Testis (tissue), 5 donors: ENCODE results near the gene TCN2. TPM values are rescaled to one million over a fixed set of nuclear protein-coding genes. Genes with fewer than 3 reads are reported as not detected.
A peak's percentile ranks its signal among the peaks of the same experiment; 100 is the strongest.
"Not testable (repeated sequence)": the region's sequence is repeated elsewhere in the genome, so short reads cannot be mapped to it uniquely, and the experiment has no call there.

ENCODE experiments used
- DNase-seq: peaks from one replicate; pipeline ENCODE4 v3.0.0-alpha.2; 2019
- H3K27ac ChIP-seq, 2 donors: fragments of 200-600 bp; sonication (generic); one replicate each; pipeline ENCODE4 v1.5.1; 2019
- H3K27me3 ChIP-seq: fragments of 200-600 bp; sonication (generic); one replicate; pipeline ENCODE4 v1.5.1; 2019
- H3K36me3 ChIP-seq: fragments of 200-600 bp; sonication (generic); one replicate; pipeline ENCODE4 v1.5.1; 2017; ENCODE audit warnings: low read depth; ENCODE audit errors: missing control alignments
- H3K4me1 ChIP-seq: fragments of 200-600 bp; sonication (generic); one replicate; pipeline ENCODE4 v1.5.1; 2019
- H3K4me3 ChIP-seq, 2 donors: fragments of 200-600 bp; sonication (generic); one replicate each; pipeline ENCODE4 v1.5.1; 2017 to 2019
- H3K9me3 ChIP-seq: fragments of 200-600 bp; sonication (generic); one replicate; pipeline ENCODE4 v1.5.1; 2017
- POLR2A ChIP-seq: fragments of 450-650 bp; IDR thresholded peaks from one replicate; pipeline ENCODE4 v1.6.1; 2017; ENCODE audit warnings: antibody characterized with exemption, mild to moderate bottlenecking, moderate library complexity
- WGBS, 2 donors: methylation state at CpG; one replicate each; pipeline ENCODE4 v1.1.5; 2018; 5-methylcytosine and 5-hydroxymethylcytosine counted together
- intact Hi-C: fragments of 100-400 bp; cut with DNase I; formaldehyde crosslinking; loops from one replicate; pipeline ENCODE4 v1.15.1; 2023; ENCODE audit warnings: low total_unique reads
- long read RNA-seq, 2 donors: transcript quantifications; one replicate each; lab custom pipeline, GENCODE V29; 2026
- polyA plus RNA-seq: library from polyadenylated mRNA; stranded (reverse); fragments of 350-450 nt; fragmentation: Illumina TruSeq; extraction: RNeasy Lipid Tissue Mini Kit (QIAGEN cat#74804); gene quantifications from one replicate; pipeline ENCODE4 v1.2.3, GENCODE V29; 2014; ENCODE audit warnings: low read depth, low replicate concordance; ENCODE audit not compliant: insufficient read depth
- total RNA-seq, 2 donors: library from RNA; depleted of rRNA; stranded (reverse); fragments of >200 nt; gene quantifications; one replicate each; pipeline ENCODE4 v1.2.3, GENCODE V29; 2016
- TF ChIP-seq, protein P1 (sequence below), 3 experiments: fragments of 450-650 bp in 2 of 3; fragments of 200-600 bp in 1 of 3; sonication (generic) in 1 of 3; IDR thresholded peaks; one replicate each; pipeline ENCODE4 v1.5.1; 2016 to 2019; ENCODE audit warnings: antibody characterized with exemption in 3 of 3, mild to moderate bottlenecking in 2 of 3, moderate library complexity in 1 of 3

Gene TCN2
- total RNA-seq = 10 to 100 TPM; 40.6 to 40.7 TPM
- polyA plus RNA-seq = 30.5 TPM
- long read RNA-seq, donor 1, partial matches to known transcripts = 0 of 2 reads
- long read RNA-seq, donor 1, other reads (novel, unspliced or antisense) = 0 of 2 reads
- long read RNA-seq, donor 2, partial matches to known transcripts = 0 of 3 reads
- long read RNA-seq, donor 2, other reads (novel, unspliced or antisense) = 0 of 3 reads

DNA sequence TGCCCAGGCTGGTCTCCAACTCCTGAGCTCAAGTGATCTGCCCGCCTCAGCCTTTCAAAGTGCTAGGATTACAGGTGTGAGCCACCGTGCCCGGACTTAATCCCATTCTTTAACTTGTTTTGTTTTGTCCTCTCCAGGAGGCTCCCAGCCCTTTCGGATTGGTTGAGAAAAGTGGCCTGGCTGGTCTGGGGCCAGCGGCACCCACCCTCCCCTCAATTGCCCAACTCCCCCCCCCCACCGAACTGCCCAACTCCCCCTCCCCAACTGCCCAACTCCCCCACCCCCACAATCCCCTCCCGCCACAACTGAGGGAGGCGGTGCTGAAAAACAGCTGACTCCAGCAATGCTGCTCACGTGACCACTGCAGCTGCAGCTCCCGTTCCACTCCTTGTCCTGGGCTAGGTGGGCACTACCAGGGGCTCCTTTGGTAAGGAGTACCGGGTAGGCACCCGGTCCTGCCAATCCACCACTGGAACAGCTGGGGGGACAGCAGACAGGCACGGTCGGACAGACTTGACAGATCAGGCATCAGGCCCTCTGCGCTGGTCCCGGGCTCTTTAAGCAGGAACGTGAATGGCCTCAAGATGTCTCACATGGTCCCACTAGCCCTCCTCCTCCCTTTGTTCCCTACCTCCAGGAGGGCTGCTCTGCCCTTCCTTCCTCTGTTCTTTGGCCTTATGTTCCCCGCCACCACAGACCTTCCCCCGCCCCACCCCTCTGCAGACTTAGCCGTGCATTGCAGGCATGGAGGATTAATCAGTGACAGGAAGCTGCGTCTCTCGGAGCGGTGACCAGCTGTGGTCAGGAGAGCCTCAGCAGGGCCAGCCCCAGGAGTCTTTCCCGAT lies at the start of gene TCN2:
Gene TCN2, plus strand, starts transcription at position 720 of the 845 bp plus-strand sequence. CDS start 158 bp downstream, outside the sequence.
- Histone ChIP-seq H3K9me3 (no peaks in the 10 kb centered on the region), H3K36me3 (no peaks in the 10 kb centered on the region), H3K4me1 (no peaks in the 10 kb centered on the region), H3K4me3 (peak within 1 kb of the TSS; percentile 45 to 63), H3K27me3 (no peaks in the 10 kb centered on the region), H3K27ac (peak within 1 kb of the TSS; percentile 56 to 70)
- no peak for TF ChIP-seq POLR2A
- TF ChIP-seq, protein P1, sequence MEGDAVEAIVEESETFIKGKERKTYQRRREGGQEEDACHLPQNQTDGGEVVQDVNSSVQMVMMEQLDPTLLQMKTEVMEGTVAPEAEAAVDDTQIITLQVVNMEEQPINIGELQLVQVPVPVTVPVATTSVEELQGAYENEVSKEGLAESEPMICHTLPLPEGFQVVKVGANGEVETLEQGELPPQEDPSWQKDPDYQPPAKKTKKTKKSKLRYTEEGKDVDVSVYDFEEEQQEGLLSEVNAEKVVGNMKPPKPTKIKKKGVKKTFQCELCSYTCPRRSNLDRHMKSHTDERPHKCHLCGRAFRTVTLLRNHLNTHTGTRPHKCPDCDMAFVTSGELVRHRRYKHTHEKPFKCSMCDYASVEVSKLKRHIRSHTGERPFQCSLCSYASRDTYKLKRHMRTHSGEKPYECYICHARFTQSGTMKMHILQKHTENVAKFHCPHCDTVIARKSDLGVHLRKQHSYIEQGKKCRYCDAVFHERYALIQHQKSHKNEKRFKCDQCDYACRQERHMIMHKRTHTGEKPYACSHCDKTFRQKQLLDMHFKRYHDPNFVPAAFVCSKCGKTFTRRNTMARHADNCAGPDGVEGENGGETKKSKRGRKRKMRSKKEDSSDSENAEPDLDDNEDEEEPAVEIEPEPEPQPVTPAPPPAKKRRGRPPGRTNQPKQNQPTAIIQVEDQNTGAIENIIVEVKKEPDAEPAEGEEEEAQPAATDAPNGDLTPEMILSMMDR (IDR thresholded peaks at IDR 0.05) = no peak
- peak; percentile 87 for DNase-seq
- intact Hi-C loops = no loop called here
- 26 to 53% methylated on average over 20 to 23 of the region's 24 CpGs for WGBS, 2 donors

DNA sequence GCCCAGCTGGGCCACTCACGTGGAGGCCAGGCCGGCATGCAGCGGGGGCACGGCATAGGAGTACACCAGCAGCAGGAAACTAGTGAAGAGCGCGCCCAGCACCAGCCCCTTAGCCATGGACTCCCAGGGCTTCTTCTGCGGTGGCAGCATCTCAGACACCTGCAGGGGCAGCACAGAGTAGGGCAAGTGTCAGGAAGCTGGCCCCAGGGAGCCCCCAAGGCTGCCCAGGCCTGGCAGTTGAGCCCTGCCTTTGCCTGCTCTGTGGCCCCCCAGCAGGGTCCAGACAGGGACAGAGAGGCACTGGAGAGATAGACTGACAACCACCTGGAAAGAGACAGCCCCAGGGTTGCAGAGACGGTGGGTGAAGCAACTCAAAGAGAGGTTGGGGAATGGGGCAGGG lies 49.7 kb upstream of the TCN2 start:
- DNase-seq = no peak
- H3K4me1 ChIP-seq = peaks cover 7% of the 10 kb centered on the region
- H3K36me3 ChIP-seq = no peaks in the 10 kb centered on the region
- no peaks in the 10 kb centered on the region for H3K27me3 ChIP-seq
- TF ChIP-seq POLR2A = no peak
- TF ChIP-seq, protein P1 (IDR thresholded peaks at IDR 0.05) = no peak
- no peak overlapping the region for H3K4me3 ChIP-seq
- H3K27ac ChIP-seq = no peak overlapping the region
- intact Hi-C loops = no loop called here
- no peaks in the 10 kb centered on the region for H3K9me3 ChIP-seq
- 85 to 90% methylated on average over 4 to 8 of the region's 8 CpGs for WGBS, 2 donors

DNA sequence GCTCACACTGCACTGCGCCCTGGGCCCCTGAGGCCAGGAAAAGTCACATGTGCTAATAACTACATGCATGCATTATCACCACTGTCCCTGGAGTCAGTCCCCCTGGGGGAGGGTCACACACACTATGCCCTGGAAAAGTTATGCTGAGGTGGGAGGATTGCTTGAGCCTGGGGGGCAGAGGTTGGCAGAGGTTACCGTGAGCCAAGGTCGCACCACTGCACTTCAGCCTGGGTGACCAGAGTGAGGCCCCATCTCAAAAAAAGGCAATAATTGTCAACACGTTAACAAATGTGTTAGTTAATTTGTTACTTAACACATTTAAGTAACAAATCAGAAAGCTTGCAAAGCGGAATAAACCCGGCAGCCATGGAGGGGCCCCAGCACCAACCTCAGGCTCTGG lies 47.1 kb upstream of the TCN2 start:
- H3K9me3 ChIP-seq = no peaks in the 10 kb centered on the region
- no peaks in the 10 kb centered on the region for H3K27me3 ChIP-seq
- H3K27ac ChIP-seq = no peak overlapping the region
- H3K36me3 ChIP-seq = no peaks in the 10 kb centered on the region
- peaks cover 7% of the 10 kb centered on the region for H3K4me1 ChIP-seq
- WGBS, 2 donors = 49 to 51% methylated on average over 6 of the region's 6 CpGs
- no peak for DNase-seq
- H3K4me3 ChIP-seq = no peak overlapping the region
- TF ChIP-seq, protein P1 (IDR thresholded peaks at IDR 0.05) = no peak
- no peak for TF ChIP-seq POLR2A
- intact Hi-C loops = no loop called here

DNA sequence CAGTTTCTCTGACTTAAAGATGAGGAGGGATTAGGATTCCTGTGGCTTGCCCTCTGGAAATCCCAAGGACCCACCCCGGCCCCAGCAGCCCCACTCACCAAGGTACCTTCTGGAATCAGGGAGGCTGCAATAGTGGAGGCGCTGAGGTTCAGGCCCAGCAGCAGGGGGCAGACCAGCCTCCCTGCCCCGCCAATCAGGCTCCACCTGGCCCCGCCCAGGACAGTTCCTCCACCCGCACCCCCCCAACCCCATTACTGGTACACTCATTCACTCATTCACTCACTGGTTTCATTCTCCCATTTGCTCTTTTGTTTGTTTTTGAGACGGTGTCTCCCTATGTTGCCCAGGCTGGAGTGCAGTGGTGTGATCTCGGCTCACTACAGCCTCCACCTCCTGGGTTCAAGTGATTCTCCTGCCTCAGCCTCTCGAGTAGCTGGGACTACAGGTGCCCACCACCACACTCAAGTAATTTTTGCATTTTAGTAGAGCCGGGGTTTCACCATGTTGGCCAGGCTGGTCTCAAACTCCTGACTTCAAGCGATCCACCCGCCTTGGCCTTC lies 46.3 kb upstream of the TCN2 start:
- intact Hi-C loops, DNase-seq, H3K27me3 ChIP-seq, H3K4me3 ChIP-seq, H3K36me3 ChIP-seq, H3K4me1 ChIP-seq, H3K9me3 ChIP-seq, H3K27ac ChIP-seq: not testable (repeated sequence)
- 92 to 96% methylated on average over 11 of the region's 11 CpGs for WGBS, 2 donors

DNA sequence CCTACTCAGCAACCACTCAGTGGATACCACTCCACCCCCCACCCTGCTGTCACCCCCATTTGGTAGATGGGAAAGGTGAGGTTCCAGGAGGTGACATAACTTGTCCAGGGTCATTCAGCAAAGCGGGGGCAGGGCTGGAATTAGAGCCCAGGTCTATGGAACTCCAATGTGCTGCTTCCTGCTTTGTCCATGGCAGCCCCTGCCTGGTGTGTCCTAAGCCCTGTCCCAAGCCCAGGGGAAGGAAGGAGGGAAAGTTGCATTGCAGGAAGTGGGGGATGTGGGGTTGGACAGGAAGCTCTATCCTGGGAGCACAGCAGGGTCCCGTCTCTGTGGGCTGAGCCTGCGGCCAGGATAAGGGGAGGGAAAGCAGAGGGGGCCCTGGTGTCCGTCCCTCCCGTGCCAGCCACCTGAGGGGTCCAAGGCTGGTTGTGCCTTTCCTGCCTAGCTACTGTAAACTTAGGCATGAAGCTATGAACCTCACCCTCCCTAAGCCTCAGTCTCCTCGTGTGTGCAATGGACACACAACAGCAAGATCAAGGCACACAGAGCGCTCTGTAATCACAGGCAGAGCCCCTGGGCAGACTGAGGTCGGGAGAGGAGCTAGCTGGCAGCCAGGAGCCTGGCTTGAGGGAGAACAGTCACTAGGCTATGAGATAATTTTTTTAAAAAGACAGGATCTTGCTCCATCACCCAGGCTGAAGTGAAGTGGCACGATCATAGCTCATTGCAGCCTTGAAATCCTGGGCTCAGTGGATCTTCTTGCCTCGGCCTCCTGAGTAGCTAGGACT lies 45.4 kb upstream of the TCN2 start:
- Histone ChIP-seq H3K27me3 (no peaks in the 10 kb centered on the region), H3K4me1 (peaks cover 7% of the 10 kb centered on the region), H3K4me3 (no peak overlapping the region), H3K27ac (no peak overlapping the region), H3K36me3 (no peaks in the 10 kb centered on the region), H3K9me3 (no peaks in the 10 kb centered on the region)
- intact Hi-C loops = no loop called here
- no peak for TF ChIP-seq POLR2A
- TF ChIP-seq, protein P1 (IDR thresholded peaks at IDR 0.05) = no peak
- no peak for DNase-seq
- WGBS, 2 donors = 71 to 74% methylated on average over 6 to 10 of the region's 10 CpGs
